ENCODE data around the gene CELA3B.
"Not testable (repeated sequence)": the region's sequence is repeated elsewhere in the genome, so short reads cannot be mapped to it uniquely, and the experiment has no call there.

Gene CELA3B

GRCh38 chr1:21980515-21981220, 3.8 kb downstream of the CELA3B start:
- not testable (repeated sequence) for DNase-seq

GRCh38 chr1:21981253-21981652, 4.4 kb downstream of the CELA3B start:
- DNase-seq = not testable (repeated sequence)

- not testable (repeated sequence) for DNase-seq
These were observed 5.3 kb downstream of the CELA3B start for GRCh38 chr1:21982122-21982521.

GRCh38 chr1:21983539-21983938, 6.7 kb downstream of the CELA3B start:
- DNase-seq = not testable (repeated sequence)

- not testable (repeated sequence) for DNase-seq
These were observed 9.1 kb downstream of the CELA3B start for GRCh38 chr1:21985893-21986292.

GRCh38 chr1:21986386-21986785, 9.6 kb downstream of the CELA3B start:
- DNase-seq = not testable (repeated sequence)

- not testable (repeated sequence) for DNase-seq
These were observed 13.0 kb downstream of the CELA3B start for GRCh38 chr1:21989672-21990393.

- DNase-seq = not testable (repeated sequence)
These were observed 15.4 kb downstream of the CELA3B start for GRCh38 chr1:21992186-21992585.

- not testable (repeated sequence) for DNase-seq
These were observed 17.9 kb downstream of the CELA3B start for GRCh38 chr1:21994716-21995115.

- not testable (repeated sequence) for DNase-seq
These were observed 19.8 kb downstream of the CELA3B start for GRCh38 chr1:21996663-21996970.

GRCh38 chr1:21997891-21998623, 21.2 kb downstream of the CELA3B start:
- peak in 1 of 2 donors; percentile 3 for DNase-seq

- DNase-seq = not testable (repeated sequence)
These were observed 21.9 kb downstream of the CELA3B start for GRCh38 chr1:21998624-21999294.

- DNase-seq = not testable (repeated sequence)
These were observed 22.8 kb downstream of the CELA3B start for GRCh38 chr1:21999645-22000044.

GRCh38 chr1:22001409-22001808, 24.6 kb downstream of the CELA3B start, which contains the start of gene CELA3A:
Gene CELA3A, plus strand, starts transcription at chr1:22001657. Its CDS starts 18 bp downstream, at chr1:22001675.
- no peak for DNase-seq

- not testable (repeated sequence) for DNase-seq
These were observed 25.6 kb downstream of the CELA3B start for GRCh38 chr1:22002461-22002860.

GRCh38 chr1:22002875-22003274, 26.1 kb downstream of the CELA3B start:
- not testable (repeated sequence) for DNase-seq

- DNase-seq = not testable (repeated sequence)
These were observed 27.1 kb downstream of the CELA3B start for GRCh38 chr1:22003959-22004358.

- DNase-seq = peak; percentile 31 to 50
These were observed 28.7 kb downstream of the CELA3B start for GRCh38 chr1:22005261-22006149.

GRCh38 chr1:22006736-22007135, 29.9 kb downstream of the CELA3B start:
- not testable (repeated sequence) for DNase-seq

GRCh38 chr1:22007262-22007661, 30.4 kb downstream of the CELA3B start:
- not testable (repeated sequence) for DNase-seq

- not testable (repeated sequence) for DNase-seq
These were observed 32.7 kb downstream of the CELA3B start for GRCh38 chr1:22009566-22009965.
